ENCODE measurements around the gene CCDC81.
"Not testable (repeated sequence)": the region's sequence is repeated elsewhere in the genome, so short reads cannot be mapped to it uniquely, and the experiment has no call there.

Gene CCDC81

DNA sequence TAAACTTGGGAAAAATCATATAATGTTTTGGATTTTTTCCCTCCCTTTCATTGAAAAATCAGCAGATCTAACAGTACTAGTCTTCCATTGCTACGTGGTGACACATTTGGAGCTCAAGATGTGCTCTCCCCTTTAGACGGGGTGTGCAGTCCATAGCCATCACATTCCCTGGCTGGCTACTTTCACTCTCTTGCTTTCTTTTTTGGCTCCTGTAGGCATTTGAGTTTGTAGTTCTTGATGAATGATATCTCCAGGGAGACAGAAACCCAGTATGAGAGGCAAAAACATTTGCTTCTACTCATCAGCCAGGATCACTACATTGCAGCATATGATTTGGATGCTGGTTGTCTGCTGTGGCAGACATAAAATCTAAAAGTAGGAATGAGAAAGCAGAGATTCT lies 12.1 kb downstream of the CCDC81 start:
- no peak for DNase-seq (ENCODE audit: low read depth in 2 of 2)

DNA sequence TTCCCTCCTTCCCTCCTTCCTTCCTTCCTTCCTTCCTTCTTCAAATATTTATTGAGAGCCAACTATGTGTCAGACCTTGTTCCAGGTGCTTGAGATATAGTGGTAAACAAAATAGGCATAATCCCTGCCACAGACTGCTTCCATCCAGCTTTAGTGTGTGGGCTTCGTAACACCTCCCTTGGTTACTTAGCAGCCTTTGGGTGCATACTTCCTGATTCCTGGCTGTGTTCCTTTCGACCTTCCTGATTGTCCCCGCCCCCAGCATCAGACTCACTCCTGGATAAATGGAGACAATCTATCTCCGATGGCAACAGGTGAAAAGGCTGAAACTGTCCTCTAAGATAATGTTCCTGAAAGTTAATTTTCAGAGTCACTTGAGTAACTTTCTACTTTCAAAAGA lies 13.5 kb downstream of the CCDC81 start:
- no peak for DNase-seq (ENCODE audit: low read depth in 2 of 2)

DNA sequence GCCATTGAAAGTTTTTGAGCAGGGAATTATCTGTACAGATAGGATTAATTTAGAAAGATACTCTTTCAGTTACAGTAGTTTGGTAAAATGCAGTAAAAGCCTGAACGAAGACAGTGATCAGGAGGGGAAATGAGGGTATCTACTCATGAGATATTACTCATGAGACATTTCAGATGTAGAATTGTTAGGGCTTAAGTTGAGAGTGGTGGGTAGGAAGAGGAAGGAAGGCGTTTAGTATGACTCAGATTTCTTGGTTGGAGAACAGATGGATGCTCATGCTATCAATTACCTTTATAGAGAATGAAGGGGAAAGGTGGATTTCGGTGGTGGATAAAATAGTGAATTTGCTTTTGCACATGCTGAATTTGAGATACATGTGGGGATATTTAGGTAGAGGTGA lies 15.8 kb downstream of the CCDC81 start:
- DNase-seq (ENCODE audit: low read depth in 2 of 2): no peak

DNA sequence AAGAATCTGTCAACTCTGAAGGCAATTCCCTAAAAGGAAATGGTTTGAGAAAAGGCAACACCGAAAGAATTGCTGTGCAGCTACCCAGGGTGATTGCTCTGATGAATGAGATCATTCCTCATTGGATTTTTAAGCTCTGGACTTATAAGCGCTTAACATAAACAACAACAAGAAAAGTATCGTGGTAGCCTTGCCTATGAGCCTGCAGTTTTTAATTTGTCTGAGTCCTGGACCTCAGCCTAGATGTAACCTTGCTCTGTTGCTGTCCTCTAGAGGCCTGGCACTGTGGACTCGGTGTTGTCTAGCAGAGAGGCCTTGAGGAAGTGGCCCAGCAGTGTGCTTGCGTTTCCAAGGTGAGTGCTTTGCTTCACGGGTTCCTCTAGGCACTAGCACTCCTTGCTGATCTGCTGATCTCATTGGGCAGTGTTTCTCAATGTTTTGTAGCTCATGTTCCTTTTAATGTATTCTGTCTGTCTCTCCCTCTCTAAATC lies 20.4 kb downstream of the CCDC81 start:
- DNase-seq (ENCODE audit: low read depth in 2 of 2): no peak

DNA sequence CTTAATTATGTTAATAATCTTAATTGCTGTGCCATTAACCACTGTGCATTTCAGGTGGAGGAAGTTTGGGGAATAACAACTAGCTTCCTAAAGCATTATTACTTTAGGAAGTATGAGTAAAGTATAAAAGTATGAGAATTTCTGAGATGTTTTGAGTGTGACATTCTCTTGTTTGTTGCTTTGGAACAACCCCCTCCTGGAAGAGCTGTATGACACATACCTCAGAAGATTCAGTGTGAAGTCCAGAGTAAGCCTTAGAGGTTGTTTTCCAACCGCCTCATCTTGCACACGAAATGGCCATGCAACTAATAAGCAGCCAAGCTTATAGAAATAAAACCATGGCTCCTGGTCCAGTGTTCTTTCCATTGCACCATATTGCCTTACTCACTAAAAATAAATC lies 21.7 kb downstream of the CCDC81 start:
- no peak for DNase-seq (ENCODE audit: low read depth in 2 of 2)

DNA sequence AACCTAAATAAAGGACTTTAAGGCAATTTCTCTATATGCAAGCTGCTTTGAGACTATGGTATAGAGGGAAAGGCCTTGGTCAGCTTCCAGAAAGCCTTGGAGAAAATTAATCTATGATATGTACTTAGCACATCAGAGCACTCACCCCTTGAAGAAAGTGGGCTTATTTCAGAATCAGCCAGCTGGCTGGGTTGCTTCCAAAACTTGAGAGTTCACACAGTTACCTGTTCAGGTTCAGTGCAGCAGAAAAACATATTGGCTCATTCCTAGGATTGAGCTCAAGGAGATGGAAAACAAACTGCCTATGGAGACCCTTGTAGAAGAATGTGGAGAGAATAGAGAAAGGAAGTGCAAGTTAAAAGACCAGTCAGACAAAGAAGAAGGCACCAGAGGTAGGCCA lies 22.7 kb downstream of the CCDC81 start:
- DNase-seq (ENCODE audit: low read depth in 2 of 2): no peak

DNA sequence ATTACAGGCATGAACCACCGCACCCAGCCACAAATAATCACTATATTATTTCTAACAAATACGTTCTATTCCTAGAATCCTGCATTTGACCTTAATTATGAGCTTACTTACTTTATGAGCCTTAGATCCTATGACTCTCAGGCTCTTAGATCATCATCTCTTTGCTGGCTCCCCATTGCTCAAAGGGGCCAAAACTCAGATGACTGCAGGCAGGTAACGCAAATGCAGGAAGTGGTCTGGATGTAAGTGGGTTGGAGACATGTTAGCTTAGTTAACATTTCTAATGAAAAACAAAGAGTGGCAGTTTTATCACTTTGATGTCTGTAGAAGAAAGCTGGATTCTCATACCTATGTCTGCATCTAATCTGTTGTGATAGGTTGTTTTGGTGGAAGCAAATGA lies 23.4 kb downstream of the CCDC81 start:
- no peak for DNase-seq (ENCODE audit: low read depth in 2 of 2)

DNA sequence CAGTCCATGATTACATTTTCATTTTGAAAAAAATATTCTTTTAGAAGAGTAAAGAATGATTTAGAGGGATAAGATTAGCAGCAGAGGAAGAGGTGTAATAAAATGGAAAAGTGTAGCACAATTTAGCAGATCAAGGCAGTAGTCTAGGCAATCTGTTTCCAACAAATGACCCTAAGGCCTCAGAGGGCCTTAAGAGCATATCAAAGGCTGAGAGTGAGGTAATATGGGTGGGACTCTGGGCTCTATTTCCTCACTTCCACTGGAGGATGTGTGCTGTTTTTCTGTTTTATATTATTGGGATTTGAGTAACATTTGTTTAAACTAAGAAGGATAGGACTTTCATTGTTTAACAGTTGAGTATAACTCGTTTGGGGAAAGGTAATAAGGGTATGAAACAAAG lies 28.8 kb downstream of the CCDC81 start:
- DNase-seq (ENCODE audit: low read depth in 2 of 2): no peak

DNA sequence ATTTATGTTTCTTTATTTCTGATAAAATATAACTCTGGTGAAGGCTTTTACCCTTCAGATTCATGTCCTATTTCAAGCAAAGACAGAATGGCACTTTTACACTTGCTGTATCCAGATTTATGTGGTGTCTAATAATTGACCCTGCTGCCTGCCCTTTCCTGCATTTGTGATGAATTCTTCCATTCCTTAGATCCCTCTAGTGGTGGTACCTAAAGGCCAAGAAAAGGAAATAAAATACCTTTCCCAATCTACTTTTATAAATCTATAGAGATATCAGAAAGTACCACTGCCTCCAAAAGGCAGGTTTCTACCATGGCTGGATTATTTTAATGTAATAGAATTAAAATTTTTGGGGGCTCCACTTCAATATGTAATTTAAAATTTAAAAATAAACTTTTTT lies 34.2 kb downstream of the CCDC81 start:
- DNase-seq (ENCODE audit: low read depth in 2 of 2): no peak

DNA sequence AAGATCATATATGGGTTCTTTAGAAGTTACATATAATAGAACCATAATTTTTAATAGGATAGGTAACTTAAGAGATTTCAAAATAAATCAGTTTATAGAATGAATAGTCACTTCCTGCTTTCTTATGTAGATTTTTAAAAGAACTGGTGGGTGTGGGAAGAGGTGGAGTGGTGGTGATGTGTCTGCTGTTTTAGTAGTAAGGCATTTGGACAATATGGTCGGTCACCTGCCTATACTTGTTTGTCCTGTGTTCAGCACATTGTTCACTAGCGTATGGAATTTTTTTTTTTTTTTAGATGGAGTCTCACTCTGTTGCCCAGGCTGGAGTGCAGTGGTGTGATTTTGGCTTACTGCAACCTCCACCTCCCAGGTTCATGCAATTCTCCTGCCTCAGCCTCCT lies 39.3 kb downstream of the CCDC81 start:
- no peak for DNase-seq (ENCODE audit: low read depth in 2 of 2)

DNA sequence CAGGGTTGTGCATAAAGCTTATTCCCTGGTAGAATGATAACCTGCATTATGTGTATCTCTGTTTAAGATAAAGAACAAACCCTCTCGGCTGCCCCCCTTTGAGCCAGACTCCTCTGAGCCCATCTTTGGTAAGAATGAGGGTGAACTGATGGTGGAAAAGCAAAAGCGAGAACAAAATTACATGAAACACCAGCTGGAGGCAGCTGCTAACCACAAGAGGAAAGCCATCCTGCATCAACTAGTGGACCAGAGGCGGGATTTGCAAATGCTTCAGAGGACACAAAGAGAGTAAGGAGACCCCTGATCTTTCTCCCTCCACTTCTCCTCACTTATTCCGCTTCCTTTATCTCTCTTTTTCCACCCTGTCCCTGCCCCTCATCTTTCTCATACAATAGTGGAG lies 40.3 kb downstream of the CCDC81 start:
- no peak for DNase-seq (ENCODE audit: low read depth in 2 of 2)

DNA sequence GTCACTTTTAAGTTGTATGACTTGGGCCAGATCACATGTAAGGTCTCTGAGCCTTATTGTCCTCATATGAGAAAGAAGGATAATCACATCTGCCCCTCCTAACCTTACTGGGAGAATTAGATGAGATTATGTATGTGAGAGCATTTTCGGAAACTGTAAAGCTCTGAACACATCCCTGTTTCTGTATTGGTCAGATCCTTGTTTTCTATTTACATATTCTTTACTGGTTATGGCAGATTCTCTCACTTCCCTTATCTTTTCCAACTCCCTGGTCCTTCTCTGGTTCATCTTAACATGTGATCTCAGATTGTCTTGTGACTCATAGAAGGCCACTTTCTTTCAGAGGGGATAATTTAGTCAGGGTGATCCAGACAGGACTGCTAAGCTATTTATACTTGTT lies 41.8 kb downstream of the CCDC81 start:
- DNase-seq (ENCODE audit: low read depth in 2 of 2): no peak

DNA sequence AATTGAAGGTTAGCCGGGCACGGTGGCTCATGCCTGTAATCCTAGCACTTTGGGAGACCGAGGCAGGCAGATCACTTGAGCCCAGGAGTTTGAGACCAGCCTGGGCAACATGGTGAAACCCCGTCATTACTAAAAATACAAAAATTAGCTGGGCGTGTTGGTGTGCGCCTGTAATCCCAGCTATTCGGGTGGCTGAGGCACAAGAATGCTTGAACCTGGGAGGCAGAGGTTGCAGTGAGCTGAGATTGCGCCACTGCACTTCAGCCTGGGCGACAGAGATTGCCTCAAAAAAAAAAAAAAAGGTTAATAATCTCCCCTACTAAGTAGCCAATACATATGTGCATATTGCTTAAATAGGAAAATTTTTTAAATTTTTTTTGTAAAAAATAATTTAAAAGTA lies 42.3 kb downstream of the CCDC81 start:
- not testable (repeated sequence) for DNase-seq (ENCODE audit: low read depth in 2 of 2)

DNA sequence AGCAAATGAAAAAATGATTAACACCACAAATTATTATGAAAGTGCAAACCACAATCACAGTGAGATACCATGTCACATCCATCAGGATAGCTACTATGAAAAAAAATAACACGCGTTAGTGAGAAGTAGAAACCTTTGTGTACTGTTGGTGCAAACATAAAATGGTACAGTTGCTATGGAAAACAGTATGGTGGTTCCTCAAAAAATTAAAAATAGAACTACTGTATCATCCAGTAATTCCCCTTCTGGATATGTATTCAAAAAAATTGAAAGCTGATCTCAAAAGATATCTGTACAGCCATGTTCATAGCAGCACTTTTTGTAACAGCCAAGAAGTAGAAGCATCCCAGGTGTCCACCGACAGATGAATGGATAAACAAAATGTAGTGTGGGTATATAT lies 43.4 kb downstream of the CCDC81 start:
- no peak for DNase-seq (ENCODE audit: low read depth in 2 of 2)

DNA sequence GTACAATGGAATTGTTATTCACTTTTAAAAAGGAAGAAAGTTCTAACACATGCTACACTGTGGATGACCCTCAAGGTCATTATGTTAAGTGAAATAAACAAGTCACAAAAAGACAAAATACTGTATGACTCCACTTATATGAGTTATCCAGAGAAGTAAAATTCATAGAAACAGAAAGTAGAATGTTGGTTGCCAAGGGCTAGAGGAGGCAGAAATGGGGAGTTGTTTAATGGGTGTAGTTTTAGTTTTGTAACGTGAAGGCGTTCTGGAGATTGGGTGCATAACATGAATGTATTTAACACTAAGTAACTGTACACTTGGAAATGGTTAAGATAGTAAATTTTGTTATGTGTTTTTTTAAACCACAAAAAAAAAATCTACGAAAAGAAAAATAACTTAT lies 43.8 kb downstream of the CCDC81 start:
- DNase-seq (ENCODE audit: low read depth in 2 of 2): no peak

DNA sequence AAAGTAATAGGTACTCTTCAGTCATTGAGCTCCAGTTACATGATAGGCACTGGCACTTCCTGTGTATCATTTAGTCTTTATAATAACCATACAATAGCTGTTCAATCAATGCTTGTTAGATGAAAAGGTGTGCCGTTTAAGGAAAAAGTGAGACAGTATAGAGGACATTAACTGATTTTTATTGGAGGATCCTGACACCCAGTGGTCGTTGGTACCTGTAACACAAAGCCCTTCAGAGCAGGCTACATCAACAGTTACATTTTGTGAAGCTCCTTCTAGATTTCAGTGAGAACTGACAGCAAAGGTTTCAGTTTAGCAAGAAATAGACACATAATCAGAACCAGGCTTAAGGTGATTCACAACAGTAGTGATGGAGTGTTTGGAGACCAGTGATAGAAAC lies 44.2 kb downstream of the CCDC81 start:
- DNase-seq (ENCODE audit: low read depth in 2 of 2): no peak

DNA sequence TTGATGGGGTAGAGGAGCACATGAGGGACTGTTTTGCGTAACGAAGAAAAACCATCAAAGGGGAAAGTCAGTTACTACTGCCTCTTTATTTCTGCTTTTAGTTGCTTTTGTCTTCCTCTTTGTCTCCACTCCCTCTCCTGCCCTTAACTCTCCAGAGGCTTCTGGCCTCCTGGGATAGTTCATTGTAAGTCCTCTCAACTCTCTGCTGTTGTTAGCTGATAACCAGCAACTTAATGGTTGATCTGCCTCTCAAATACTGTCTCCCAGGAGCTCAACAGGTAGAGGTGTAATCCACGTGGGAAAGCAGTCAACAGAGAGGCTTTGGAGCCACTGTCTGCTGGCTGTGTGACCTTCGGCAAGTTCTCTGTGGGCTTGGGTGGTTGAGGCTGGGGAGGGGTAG lies 47.3 kb downstream of the CCDC81 start:
- DNase-seq (ENCODE audit: low read depth in 2 of 2): no peak

DNA sequence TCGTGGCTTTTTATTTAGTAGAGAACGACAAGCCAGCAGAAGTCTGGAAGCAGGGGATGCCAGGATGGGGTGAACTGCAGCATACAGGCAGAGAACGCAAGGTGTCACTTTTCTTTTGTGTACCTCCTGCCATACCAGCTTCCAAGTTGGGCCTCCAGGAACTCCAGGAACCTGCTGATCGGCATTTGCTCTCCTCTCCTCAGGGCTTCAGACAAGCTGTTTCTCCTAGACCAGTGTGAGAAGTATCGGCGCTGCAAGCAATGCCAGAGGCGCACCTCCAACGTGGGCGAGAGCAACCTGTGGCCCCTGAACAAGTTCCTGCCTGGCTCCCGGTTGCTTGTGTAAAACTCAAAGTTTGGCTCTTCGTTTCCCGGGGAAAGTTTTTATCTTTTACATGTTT lies 47.7 kb downstream of the CCDC81 start:
- no peak for DNase-seq (ENCODE audit: low read depth in 2 of 2)

DNA sequence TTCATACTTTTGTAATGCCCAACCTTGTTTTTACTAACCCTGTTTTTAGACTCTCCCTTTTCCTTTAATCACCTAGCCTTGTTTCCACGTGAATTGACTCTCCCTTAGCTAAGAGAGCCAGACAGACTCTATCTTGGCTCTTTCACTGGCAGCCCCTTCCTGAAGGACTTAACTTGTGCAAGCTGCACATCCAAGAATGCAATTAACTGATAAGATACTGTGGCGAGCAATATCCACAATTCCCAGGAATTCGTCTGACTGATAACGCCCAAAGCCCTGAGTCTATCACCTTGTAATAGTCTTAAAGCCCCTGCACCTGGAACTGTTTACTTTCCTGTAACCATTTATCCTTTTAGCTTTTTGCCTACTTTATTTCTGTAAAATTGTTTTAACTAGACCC lies 48.8 kb downstream of the CCDC81 start:
- not testable (repeated sequence) for DNase-seq (ENCODE audit: low read depth in 2 of 2)

DNA sequence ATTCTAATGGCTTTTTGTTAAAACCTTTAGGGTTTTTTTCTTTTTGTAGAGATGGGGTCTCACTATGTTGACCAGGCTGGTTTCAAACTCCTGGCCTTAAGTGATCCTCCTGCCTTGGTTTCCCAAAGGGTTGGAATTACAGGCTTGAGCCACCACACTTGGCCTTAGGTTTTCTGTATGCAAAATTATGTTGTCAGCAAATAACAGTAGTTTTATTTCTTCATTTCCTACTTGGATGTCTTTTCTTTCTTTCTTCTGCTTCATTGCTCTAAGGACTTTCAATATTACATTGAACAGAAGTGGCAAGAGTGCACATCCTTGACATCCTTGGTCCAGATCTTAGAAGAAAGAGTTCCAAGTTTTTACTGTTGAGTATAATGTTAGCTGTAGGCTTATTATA lies 52.8 kb downstream of the CCDC81 start:
- no peak for DNase-seq (ENCODE audit: low read depth in 2 of 2)

DNA sequence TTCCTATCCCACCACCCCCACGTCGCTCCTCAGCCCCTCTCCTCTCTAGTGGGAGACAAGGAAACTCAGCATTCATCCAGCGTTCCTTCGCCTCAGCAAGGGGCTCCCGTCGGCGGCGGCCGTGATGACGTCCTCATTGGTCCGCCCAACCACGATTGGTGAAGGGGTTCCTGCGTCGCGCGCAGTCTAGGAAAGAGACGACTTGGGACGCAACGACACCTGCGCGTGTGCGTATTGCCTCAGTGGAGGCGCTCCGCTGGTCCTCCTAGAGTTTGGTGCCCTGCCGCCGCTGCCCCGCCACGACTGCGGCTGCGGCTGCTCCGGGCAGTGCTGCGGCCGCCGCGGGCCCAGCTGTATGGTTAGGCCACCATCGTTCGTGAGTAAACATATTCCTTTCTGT lies 56.6 kb downstream of the CCDC81 start:
- no peak for DNase-seq (ENCODE audit: low read depth in 2 of 2)

DNA sequence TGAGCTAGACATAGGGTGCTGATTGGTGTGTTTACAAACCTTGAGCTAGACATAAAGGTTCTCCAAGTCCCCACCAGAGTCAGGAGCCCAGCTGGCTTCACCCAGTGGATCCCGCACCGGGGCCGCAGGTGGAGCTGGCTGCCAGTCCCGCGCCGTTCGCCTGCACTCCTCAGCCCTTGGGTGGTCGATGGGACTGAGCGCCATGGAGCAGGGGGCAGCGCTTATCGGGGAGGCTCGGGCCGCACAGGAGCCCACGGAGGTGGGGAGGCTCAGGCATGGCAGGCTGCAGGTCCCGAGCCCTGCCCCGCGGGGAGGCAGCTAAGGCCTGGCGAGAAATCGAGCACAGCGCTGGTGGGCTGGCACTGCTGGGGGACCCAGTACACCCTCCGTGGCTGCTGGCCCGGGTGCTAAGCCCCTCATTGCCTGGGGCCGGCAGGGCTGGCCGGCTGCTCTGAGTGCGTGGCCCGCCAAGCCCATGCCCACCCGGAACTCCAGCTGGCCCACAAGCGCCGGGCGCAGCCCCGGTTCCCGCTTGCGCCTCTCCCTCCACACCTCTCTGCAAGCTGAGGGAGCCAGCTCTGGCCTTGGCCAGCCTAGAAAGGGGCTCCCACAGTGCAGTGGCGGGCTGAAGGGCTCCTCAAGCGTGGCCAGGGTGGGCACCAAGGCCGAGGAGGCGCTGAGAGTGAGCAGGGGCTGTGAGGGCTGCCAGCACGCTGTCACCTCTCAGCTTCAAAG lies 58.8 kb downstream of the CCDC81 start:
- DNase-seq (ENCODE audit: low read depth in 2 of 2): not testable (repeated sequence)

DNA sequence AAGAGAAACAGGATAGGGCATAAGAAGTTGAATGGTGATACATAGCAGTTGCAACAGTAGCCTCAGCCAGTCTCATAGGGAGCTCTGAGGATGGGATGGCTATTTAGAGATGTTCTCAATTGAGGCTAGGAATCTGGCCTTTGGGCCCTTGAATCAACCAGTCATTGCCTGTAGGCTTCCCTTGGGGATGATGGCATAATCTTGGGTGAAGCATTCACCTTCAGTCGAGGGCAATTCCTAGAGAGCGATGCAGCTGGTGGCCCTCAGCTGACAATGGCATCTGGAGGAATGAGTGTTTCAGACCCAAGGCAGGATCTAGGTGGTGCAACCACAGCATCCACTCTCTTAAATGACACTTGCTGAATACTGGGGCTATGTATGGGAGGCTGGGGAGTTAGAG lies 61.0 kb downstream of the CCDC81 start:
- DNase-seq (ENCODE audit: low read depth in 2 of 2): no peak

DNA sequence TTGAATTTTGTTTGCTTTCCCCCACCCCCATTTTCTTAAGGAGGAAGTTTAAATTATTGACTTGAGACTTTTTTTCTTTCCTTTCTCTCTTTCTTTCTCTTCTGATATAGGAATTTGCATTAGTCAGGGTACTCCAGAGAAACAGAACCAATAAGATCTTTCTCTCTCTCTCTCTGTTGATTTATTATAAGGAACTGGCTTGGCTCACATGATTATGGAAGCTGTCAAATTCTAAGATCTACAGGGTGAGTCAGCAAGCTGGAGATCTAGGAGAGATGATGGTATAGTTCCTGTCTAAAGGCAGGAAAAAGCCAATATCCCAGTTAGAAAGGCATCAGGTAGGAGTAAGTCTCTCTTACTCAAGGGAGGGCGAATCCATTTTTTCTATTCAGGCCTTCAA lies 64.0 kb downstream of the CCDC81 start:
- no peak for DNase-seq (ENCODE audit: low read depth in 2 of 2)
